Mesendoderm (in vitro differentiated cells): ENCODE measurements around the gene PPFIBP1.
"Not testable (repeated sequence)": the region's sequence is repeated elsewhere in the genome, so short reads cannot be mapped to it uniquely, and the experiment has no call there.

Experiments
- DNase-seq: peaks from one replicate; pipeline ENCODE4 v3.0.0; 2013
- H2AK5ac ChIP-seq: 2 replicates; pipeline ENCODE4 v1.6.1; 2013; ENCODE audit warnings: low read length, inconsistent platforms
- H2BK120ac ChIP-seq: 2 replicates; pipeline ENCODE4 v1.6.1; 2013; ENCODE audit warnings: low read depth, mild to moderate bottlenecking, low read length, moderate library complexity, mixed read lengths
- H2BK15ac ChIP-seq: replicated peaks from 2 replicates; pipeline ENCODE4 v1.6.1; 2013; ENCODE audit warnings: low read depth, mild to moderate bottlenecking, moderate library complexity
- H2BK5ac ChIP-seq: 2 replicates; pipeline ENCODE4 v1.6.1; 2013; ENCODE audit warnings: low read length, inconsistent platforms
- H3K18ac ChIP-seq: 2 replicates; pipeline ENCODE4 v1.6.1; 2013; ENCODE audit warnings: mild to moderate bottlenecking, low read length, mixed read lengths
- H3K23ac ChIP-seq: one replicate; pipeline ENCODE4 v1.6.1; 2013; ENCODE audit warnings: low read length
- H3K27ac ChIP-seq: 2 replicates; pipeline ENCODE4 v1.5.1; 2013; ENCODE audit warnings: low read depth, mild to moderate bottlenecking, inconsistent platforms, low read length, moderate library complexity
- H3K27me3 ChIP-seq: 2 replicates; pipeline ENCODE4 v1.6.1; 2013; ENCODE audit warnings: low read length, control low read depth, mild to moderate bottlenecking, inconsistent platforms; ENCODE audit not compliant: insufficient read depth, poor library complexity
- H3K36me3 ChIP-seq: 2 replicates; pipeline ENCODE4 v1.6.1; 2013; ENCODE audit warnings: low read length, inconsistent platforms; ENCODE audit not compliant: control insufficient read depth, insufficient read depth
- H3K4ac ChIP-seq: one replicate; pipeline ENCODE4 v1.6.1; 2013; ENCODE audit warnings: low read depth, mild to moderate bottlenecking, low read length, moderate library complexity
- H3K4me1 ChIP-seq: 2 replicates; pipeline ENCODE4 v1.6.1; 2013; ENCODE audit warnings: low read depth, low read length, inconsistent platforms; ENCODE audit not compliant: control insufficient read depth
- H3K4me2 ChIP-seq: 2 replicates; pipeline ENCODE4 v1.6.1; 2013; ENCODE audit warnings: low read length
- H3K4me3 ChIP-seq: 2 replicates; pipeline ENCODE4 v1.5.1; 2013; ENCODE audit warnings: mild to moderate bottlenecking, low read length
- H3K56ac ChIP-seq: one replicate; pipeline ENCODE4 v1.6.1; 2013; ENCODE audit warnings: low read length
- H3K79me1 ChIP-seq: 2 replicates; pipeline ENCODE4 v1.6.1; 2013; ENCODE audit warnings: low read length, inconsistent platforms
- H3K79me2 ChIP-seq: 2 replicates; pipeline ENCODE4 v1.6.1; 2013; ENCODE audit warnings: mild to moderate bottlenecking, low read length; ENCODE audit not compliant: control insufficient read depth, insufficient read depth
- H3K9ac ChIP-seq: 2 replicates; pipeline ENCODE4 v1.6.1; 2013; ENCODE audit warnings: low read length, inconsistent platforms
- H4K5ac ChIP-seq: one replicate; pipeline ENCODE4 v1.6.1; 2013; ENCODE audit warnings: low read length
- H4K8ac ChIP-seq: one replicate; pipeline ENCODE4 v1.6.1; 2013; ENCODE audit warnings: low read depth, mild to moderate bottlenecking, control low read depth, low read length, moderate library complexity
- WGBS: extraction: QIAGEN DNeasy Blood & Tissue Kit; methylation state at CpG from one replicate; pipeline ENCODE4 v1.1.7; 2013; ENCODE audit warnings: low lambda C conversion rate, missing lambda C conversion rate; ENCODE audit not compliant: insufficient coverage; ENCODE audit errors: extremely low coverage; 5-methylcytosine and 5-hydroxymethylcytosine counted together

Gene PPFIBP1

DNA sequence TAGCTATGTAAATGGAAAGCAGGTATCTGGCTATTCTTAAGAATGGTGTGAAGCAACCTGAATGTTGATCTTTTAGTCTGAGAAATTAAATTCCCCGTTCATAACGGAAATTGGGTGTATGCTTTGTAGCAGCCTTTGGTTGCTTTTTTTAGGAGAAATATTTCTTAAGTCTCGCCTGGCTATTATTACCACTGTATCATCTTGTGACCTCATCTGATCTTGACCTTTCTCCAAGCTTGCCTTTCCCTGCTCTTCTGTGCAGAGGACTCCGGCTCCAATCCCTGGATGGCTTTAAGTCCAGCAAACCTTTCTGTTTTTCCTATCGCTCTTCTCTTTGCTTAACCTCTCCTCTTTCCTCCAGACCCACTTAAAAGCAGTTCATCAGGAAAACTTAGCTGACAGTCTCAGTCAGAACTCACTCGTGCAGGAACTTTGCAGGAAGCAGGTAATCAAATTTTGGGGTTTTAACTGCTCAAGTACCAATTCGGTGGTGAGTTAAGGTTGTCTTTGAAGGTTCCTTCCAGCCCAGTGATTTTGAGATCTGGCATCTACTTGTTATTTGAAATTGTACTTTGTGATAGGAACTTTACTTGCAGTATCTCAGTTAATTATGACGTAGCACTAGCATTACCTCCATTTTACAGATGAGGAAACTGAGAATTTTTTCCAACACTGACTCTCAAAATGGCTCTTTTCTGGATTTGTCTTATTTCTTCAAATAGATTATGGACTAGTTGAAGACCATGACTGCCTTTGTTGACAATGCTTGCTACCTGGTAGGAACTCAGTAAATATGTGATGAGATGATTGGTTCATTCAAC lies 14.1 kb downstream of the PPFIBP1 start:
- no peak overlapping the region for H4K5ac ChIP-seq
- WGBS, result no CpG with 5 or more reads among the region's 8 CpGs
- no peak overlapping the region for H2BK120ac ChIP-seq

DNA sequence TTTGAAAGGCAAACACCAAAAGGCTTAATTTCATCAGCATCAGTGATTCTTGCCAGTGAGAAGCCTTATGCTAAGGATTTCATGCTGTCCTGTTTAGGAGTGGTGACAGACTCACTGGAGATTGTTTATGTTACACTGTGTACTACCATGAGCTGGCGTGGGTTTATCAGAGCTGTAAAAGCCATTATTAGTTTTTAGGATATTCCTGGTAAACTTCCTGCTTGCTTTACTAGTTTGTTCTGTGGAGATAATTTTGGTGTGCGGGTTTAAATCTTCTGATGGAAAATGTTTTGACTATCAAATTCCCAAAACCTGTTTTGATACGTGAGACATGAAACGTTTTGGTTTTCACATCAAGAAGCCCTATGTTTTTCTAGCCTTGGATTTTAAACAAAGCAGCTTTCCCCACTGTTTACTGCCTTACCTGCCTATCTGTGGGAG lies 15.2 kb downstream of the PPFIBP1 start:
- Histone ChIP-seq H2BK15ac (no peak overlapping the region), H3K4me2 (no peak overlapping the region), H3K4me3 (no peak overlapping the region), H3K79me2 (peaks cover 65% of the 10 kb centered on the region), H2BK120ac (no peak overlapping the region), H3K36me3 (no peaks in the 10 kb centered on the region), H3K56ac (no peak overlapping the region), H3K9ac (no peak overlapping the region), H3K23ac (no peak overlapping the region), H3K18ac (no peak overlapping the region), H4K8ac (no peak overlapping the region), H3K27ac (no peak overlapping the region), H4K5ac (no peak overlapping the region), H3K79me1 (peaks cover 27% of the 10 kb centered on the region), H2BK5ac (no peak overlapping the region), H3K4me1 (peaks cover 10% of the 10 kb centered on the region), H3K4ac (no peak overlapping the region), H3K27me3 (no peaks in the 10 kb centered on the region), H2AK5ac (no peak overlapping the region)
- peak; percentile 57 for DNase-seq
- no CpG with 5 or more reads among the region's 4 CpGs for WGBS

More for the DNA sequence above, 14.1 kb downstream of the PPFIBP1 start:
- Histone ChIP-seq H3K79me1 (peaks cover 35% of the 10 kb centered on the region), H3K79me2 (peaks cover 72% of the 10 kb centered on the region), H3K9ac (no peak overlapping the region), H3K4me2 (no peak overlapping the region), H3K27me3 (no peaks in the 10 kb centered on the region), H3K23ac (no peak overlapping the region), H2BK5ac (no peak overlapping the region), H3K56ac (no peak overlapping the region), H4K8ac (no peak overlapping the region), H2BK15ac (no peak overlapping the region), H3K4me3 (no peak overlapping the region), H3K18ac (no peak overlapping the region), H3K27ac (no peak overlapping the region), H3K4ac (no peak overlapping the region), H2AK5ac (no peak overlapping the region), H3K4me1 (peaks cover 13% of the 10 kb centered on the region), H3K36me3 (no peaks in the 10 kb centered on the region)
- no peak for DNase-seq

DNA sequence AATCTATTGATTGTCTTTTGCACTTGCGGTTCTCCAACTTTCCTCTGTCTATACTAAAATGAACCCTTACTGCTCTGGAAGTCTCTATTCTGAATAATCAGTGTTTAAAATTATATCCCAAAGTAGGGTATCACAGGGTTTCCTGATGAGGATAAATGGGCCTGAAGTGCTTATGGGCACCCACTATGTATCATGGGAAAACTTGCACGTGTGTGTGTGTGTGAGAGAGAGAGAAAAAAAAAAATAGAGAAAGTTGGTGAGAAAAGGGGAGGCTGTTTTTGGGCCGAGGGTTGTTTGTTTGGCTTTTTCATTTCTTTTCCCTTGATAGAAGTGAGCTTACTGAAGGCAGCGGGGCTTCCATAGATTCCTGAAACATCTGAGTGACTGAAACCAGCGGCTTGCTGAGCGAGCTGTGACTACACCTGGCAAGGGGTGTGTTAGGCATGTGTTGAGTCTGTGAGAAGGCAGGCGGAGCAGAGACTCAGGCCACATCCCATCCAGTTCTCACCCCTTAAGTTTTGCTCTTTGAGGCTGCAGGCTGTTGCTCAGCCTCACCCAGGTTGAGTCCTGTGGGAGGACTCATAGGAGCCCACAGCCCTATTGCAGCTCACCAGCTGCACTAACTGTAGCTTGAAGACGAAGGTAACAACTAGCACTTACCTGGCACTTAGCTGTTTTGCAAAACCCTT lies 17.2 kb downstream of the PPFIBP1 start:
- Histone ChIP-seq H3K4me3 (no peak overlapping the region), H3K27me3 (no peaks in the 10 kb centered on the region), H3K56ac (no peak overlapping the region), H4K5ac (no peak overlapping the region), H3K79me1 (peaks cover 24% of the 10 kb centered on the region), H2BK15ac (no peak overlapping the region), H3K36me3 (no peaks in the 10 kb centered on the region), H2BK5ac (no peak overlapping the region), H2AK5ac (no peak overlapping the region), H3K9ac (no peak overlapping the region), H2BK120ac (no peak overlapping the region), H3K27ac (no peak overlapping the region), H3K4me1 (peaks cover 10% of the 10 kb centered on the region), H3K18ac (no peak overlapping the region), H3K4ac (no peak overlapping the region), H4K8ac (no peak overlapping the region), H3K23ac (no peak overlapping the region), H3K79me2 (peaks cover 57% of the 10 kb centered on the region), H3K4me2 (no peak overlapping the region)
- WGBS, result 100% methylated on average over 1 of the region's 8 CpGs
- peak; percentile 91 for DNase-seq

DNA sequence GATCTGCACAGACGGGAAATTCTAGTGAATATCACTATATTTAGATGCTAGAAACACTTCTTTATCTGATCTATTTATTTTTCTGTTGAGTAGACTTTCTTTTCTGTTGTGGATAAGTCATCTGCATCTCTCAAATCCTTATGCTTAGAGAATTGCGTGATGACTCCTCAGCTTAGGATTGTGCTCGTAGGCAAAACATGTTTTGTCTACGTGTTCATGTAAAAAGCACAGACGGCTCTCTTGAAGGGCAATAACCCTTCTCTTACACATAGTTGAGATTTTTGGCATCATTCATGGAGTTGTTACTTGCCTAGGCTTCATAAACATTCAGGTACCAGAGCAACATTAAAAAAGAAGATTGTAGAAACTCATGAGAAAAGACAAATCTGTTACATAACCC lies 18.6 kb downstream of the PPFIBP1 start:
- peaks cover 31% of the 10 kb centered on the region for H3K79me1 ChIP-seq
- no peak overlapping the region for H3K27ac ChIP-seq
- no peak overlapping the region for H3K4me3 ChIP-seq
- H3K18ac ChIP-seq, result no peak overlapping the region
- no peak overlapping the region for H2BK120ac ChIP-seq
- no peak overlapping the region for H3K23ac ChIP-seq
- H2AK5ac ChIP-seq, result no peak overlapping the region
- peaks cover 10% of the 10 kb centered on the region for H3K4me1 ChIP-seq
- H3K56ac ChIP-seq, result no peak overlapping the region
- H3K9ac ChIP-seq, result no peak overlapping the region
- no peak overlapping the region for H2BK5ac ChIP-seq
- H4K5ac ChIP-seq, result no peak overlapping the region
- no peak overlapping the region for H3K4ac ChIP-seq
- H3K36me3 ChIP-seq, result no peaks in the 10 kb centered on the region
- H4K8ac ChIP-seq, result no peak overlapping the region
- H3K79me2 ChIP-seq, result peaks cover 61% of the 10 kb centered on the region
- no CpG with 5 or more reads among the region's 5 CpGs for WGBS
- H3K4me2 ChIP-seq, result no peak overlapping the region
- H3K27me3 ChIP-seq, result no peaks in the 10 kb centered on the region
- peak; percentile 46 for DNase-seq
- no peak overlapping the region for H2BK15ac ChIP-seq

DNA sequence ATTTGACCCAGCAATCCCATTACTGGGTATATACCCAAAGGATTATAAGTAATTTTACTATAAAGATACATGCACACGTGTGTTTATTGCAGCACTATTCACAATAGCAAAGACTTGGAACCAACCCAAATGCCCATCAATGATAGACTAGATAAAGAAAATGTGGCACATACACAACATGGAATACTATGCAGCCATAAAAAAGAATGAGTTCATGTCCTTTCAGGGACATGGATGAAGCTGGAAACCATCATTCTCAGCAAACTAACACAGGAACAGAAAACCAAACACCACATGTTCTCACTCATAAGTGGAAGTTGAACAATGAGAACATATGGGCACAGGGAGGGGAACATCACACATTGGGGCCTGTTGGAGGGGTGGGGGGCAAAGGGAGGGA lies 20.9 kb downstream of the PPFIBP1 start:
- not testable (repeated sequence) for H3K56ac ChIP-seq, H3K4me1 ChIP-seq, H2BK120ac ChIP-seq, H3K4me2 ChIP-seq, H3K23ac ChIP-seq, H2BK5ac ChIP-seq, H3K36me3 ChIP-seq, H4K8ac ChIP-seq, H3K4ac ChIP-seq, DNase-seq, H3K18ac ChIP-seq, H3K27me3 ChIP-seq, H2AK5ac ChIP-seq, H3K27ac ChIP-seq, H3K4me3 ChIP-seq, H4K5ac ChIP-seq, H3K9ac ChIP-seq, H2BK15ac ChIP-seq
- Histone ChIP-seq H3K79me1 (peaks cover 37% of the 10 kb centered on the region), H3K79me2 (peaks cover 52% of the 10 kb centered on the region)
- no CpG with 5 or more reads among the region's 1 CpG for WGBS
